HepG2 (cell line): ENCODE measurements around the gene WNK4. TPM values are rescaled to one million over a fixed set of nuclear protein-coding genes. Genes with fewer than 3 reads are reported as not detected.

Experiments used
- EED ChIP-seq: sonication (generic); formaldehyde crosslinking; IDR thresholded peaks from 2 replicates; pipeline ENCODE4 v1.5.0; 2020; ENCODE audit warnings: mild to moderate bottlenecking, missing genetic modification reagents
- KLF6 ChIP-seq: IDR thresholded peaks from 2 replicates; pipeline ENCODE4 v1.8.0; 2016; ENCODE audit warnings: missing biosample characterization, missing genetic modification reagents
- LCORL ChIP-seq, 2 experiments: fragments of 450-650 bp in 1 of 2; sonication (generic) in 1 of 2; formaldehyde crosslinking in 1 of 2; IDR thresholded peaks; 2 replicates each; pipeline versions ENCODE4 v1.5.0 to v1.6.1; 2017 to 2020; ENCODE audit warnings: antibody characterized with exemption in 1 of 2, missing genetic modification reagents in 1 of 2
- MXI1 ChIP-seq: IDR thresholded peaks from 3 replicates; pipeline ENCODE4 v1.6.1; 2012; ENCODE audit warnings: low read depth, low read length, inconsistent platforms, borderline replicate concordance
- REPIN1 ChIP-seq: sonication (generic); formaldehyde crosslinking; IDR thresholded peaks from 2 replicates; pipeline ENCODE4 v1.8.0; 2022; ENCODE audit warnings: missing genetic modification reagents, low read depth, mild to moderate bottlenecking, borderline replicate concordance
- SOX13 ChIP-seq, 3 experiments: fragments of 450-650 bp in 1 of 3; sonication (generic) in 1 of 3; formaldehyde crosslinking in 1 of 3; IDR thresholded peaks in 2 of 3; conservative IDR thresholded peaks in 1 of 3; 2 replicates each; pipeline versions ENCODE4 v1.5.0 to v1.6.1; 2016 to 2020; ENCODE audit warnings: antibody characterized with exemption in 1 of 3, mild to moderate bottlenecking in 1 of 3, missing compliant biosample characterization in 1 of 3, missing genetic modification reagents in 1 of 3, moderate library complexity in 1 of 3
- SP1 ChIP-seq, 2 experiments: fragments of 450-650 bp in 1 of 2; sonication (generic) in 1 of 2; formaldehyde crosslinking in 1 of 2; IDR thresholded peaks; 2 replicates each; pipeline versions ENCODE4 v1.4.0 to v1.6.1; 2016 to 2020; ENCODE audit warnings: missing genetic modification reagents in 1 of 2
- polyA plus RNA-seq, 8 experiments: library from polyadenylated mRNA; depleted of rRNA in 3 of 8; stranded (reverse) in 7 of 8; unstranded in 1 of 8; fragments of >200 nt; fragmentation: Illumina TruSeq in 4 of 8; extraction: Trizol in 4 of 8; gene quantifications; 2 replicates each; pipeline versions ENCODE4 v1.2.1 to v1.2.3, GENCODE V29; 2011 to 2016; ENCODE audit warnings: low read depth in 4 of 8, missing spikeins in 1 of 8, mixed read lengths in 1 of 8; ENCODE audit not compliant: insufficient read depth in 1 of 8
- total RNA-seq, 5 experiments: library from RNA; depleted of rRNA; stranded (reverse); fragments of >200 nt; fragmentation: Illumina TruSeq; extraction: Trizol; gene quantifications; 2 replicates each; pipeline ENCODE4 v1.2.3, GENCODE V29; 2016; ENCODE audit warnings: low read depth in 1 of 5
- TF ChIP-seq, protein P1 (sequence below): IDR thresholded peaks from 2 replicates; pipeline ENCODE4 v1.6.1; 2016
- TF ChIP-seq, protein P2 (sequence below): sonication (generic); formaldehyde crosslinking; IDR thresholded peaks from 2 replicates; pipeline ENCODE4 v1.8.0; 2022; ENCODE audit warnings: missing genetic modification reagents, mild to moderate bottlenecking, inconsistent platforms, borderline replicate concordance
- TF ChIP-seq, protein P3 (sequence below): IDR thresholded peaks from 2 replicates; pipeline ENCODE4 v1.6.1; 2016; ENCODE audit warnings: missing compliant biosample characterization, missing genetic modification reagents, borderline replicate concordance
- TF ChIP-seq, protein P4 (sequence below): sonication (generic); formaldehyde crosslinking; IDR thresholded peaks from 2 replicates; pipeline ENCODE4 v1.4.0; 2020; ENCODE audit warnings: missing genetic modification reagents
- TF ChIP-seq, protein P5 (sequence below): IDR thresholded peaks from 2 replicates; pipeline ENCODE4 v1.6.1; 2016; ENCODE audit warnings: low read depth, borderline replicate concordance
- TF ChIP-seq, protein P6 (sequence below): sonication (generic); formaldehyde crosslinking; IDR thresholded peaks from 2 replicates; pipeline ENCODE4 v1.5.0; 2020; ENCODE audit warnings: mild to moderate bottlenecking, missing genetic modification reagents
- TF ChIP-seq, protein P7 (sequence below): sonication (generic); formaldehyde crosslinking; IDR thresholded peaks from 2 replicates; pipeline ENCODE4 v1.4.0; 2020; ENCODE audit warnings: missing genetic modification reagents

Gene WNK4
- total and polyA plus RNA-seq, 2 of the 13 experiments (the other 11 are each of a cell fraction or from before 2014, with no cell fraction given) = 2.7 to 13.7 TPM

DNA sequence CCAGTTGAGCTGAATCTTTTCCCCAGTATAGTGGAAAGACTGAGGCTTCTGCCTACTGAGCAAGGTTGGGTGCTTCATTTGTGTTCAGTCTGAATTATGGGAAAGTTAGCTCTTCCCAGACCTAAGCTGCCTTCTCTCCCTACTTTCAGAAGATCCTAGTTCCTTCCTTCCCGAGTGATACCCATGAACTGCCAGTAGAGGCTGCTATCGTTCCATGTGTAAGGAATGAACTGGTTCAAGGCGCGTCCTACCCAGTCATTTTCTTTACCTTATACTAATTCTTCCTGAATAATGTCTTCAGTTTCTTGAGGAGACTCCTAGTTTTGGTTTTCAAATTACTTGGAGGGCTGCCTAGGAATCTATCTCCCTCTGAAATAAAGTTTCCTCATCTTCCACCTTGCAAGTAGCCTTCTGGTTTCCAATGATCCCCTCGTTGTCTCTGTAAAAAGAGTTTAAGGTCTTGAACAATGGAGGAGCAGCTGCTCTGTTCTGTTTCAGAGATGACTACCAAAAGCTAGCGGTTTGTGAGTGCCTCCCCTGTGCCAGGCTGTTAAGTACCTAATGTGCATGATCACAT is 63.0 kb downstream of the WNK4 start (continued):
- TF ChIP-seq SOX13 (IDR thresholded peaks at IDR 0.05) (no peak), SOX13 (CRISPR knock-in tag; conservative IDR thresholded peaks at IDR 0.05 in 1 of 2, IDR thresholded peaks at IDR 0.05 in 1 of 2) (peak in 1 of 2 experiments; percentile 38; a peak in 1 of 4 replicates), EED (CRISPR knock-in tag) (no peak), REPIN1 (CRISPR knock-in tag) (peak; percentile 62; the same call in 1 of the 2 replicates), LCORL (IDR thresholded peaks at IDR 0.05) (no peak), LCORL (CRISPR knock-in tag; IDR thresholded peaks at IDR 0.05) (0 out of 2 replicates have a peak, but pooled peaks have one; percentile 34), KLF6 (CRISPR knock-in tag) (0 out of 2 replicates have a peak, but pooled peaks have one; percentile 36), SP1 (IDR thresholded peaks at IDR 0.05) (no peak), SP1 (CRISPR knock-in tag; IDR thresholded peaks at IDR 0.05) (0 out of 2 replicates have a peak, but pooled peaks have one; percentile 10), MXI1 (0 out of 3 replicates have a peak, but pooled peaks have one; percentile 40)
- TF ChIP-seq, protein P1, sequence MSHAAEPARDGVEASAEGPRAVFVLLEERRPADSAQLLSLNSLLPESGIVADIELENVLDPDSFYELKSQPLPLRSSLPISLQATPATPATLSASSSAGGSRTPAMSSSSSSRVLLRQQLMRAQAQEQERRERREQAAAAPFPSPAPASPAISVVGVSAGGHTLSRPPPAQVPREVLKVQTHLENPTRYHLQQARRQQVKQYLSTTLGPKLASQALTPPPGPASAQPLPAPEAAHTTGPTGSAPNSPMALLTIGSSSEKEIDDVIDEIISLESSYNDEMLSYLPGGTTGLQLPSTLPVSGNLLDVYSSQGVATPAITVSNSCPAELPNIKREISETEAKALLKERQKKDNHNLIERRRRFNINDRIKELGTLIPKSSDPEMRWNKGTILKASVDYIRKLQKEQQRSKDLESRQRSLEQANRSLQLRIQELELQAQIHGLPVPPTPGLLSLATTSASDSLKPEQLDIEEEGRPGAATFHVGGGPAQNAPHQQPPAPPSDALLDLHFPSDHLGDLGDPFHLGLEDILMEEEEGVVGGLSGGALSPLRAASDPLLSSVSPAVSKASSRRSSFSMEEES (CRISPR knock-in tag) = 0 out of 2 replicates have a peak, but pooled peaks have one; percentile 45
- TF ChIP-seq, protein P2, sequence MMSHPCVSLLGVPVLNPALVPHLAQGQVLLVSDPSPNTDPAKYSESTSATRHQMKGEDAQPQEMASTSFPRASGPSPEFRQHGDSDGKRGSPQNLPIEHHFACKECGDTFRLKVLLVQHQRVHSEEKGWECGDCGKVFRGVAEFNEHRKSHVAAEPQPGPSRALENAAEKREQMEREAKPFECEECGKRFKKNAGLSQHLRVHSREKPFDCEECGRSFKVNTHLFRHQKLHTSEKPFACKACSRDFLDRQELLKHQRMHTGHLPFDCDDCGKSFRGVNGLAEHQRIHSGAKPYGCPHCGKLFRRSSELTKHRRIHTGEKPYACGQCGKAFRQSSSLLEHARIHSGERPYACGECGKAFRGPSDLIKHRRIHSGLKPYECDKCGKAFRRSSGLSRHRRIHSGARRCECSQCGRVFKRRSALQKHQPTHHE (CRISPR knock-in tag) = no peak
- TF ChIP-seq, protein P3, sequence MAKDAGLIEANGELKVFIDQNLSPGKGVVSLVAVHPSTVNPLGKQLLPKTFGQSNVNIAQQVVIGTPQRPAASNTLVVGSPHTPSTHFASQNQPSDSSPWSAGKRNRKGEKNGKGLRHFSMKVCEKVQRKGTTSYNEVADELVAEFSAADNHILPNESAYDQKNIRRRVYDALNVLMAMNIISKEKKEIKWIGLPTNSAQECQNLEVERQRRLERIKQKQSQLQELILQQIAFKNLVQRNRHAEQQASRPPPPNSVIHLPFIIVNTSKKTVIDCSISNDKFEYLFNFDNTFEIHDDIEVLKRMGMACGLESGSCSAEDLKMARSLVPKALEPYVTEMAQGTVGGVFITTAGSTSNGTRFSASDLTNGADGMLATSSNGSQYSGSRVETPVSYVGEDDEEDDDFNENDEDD (CRISPR knock-in tag) = no peak
- TF ChIP-seq, protein P4, sequence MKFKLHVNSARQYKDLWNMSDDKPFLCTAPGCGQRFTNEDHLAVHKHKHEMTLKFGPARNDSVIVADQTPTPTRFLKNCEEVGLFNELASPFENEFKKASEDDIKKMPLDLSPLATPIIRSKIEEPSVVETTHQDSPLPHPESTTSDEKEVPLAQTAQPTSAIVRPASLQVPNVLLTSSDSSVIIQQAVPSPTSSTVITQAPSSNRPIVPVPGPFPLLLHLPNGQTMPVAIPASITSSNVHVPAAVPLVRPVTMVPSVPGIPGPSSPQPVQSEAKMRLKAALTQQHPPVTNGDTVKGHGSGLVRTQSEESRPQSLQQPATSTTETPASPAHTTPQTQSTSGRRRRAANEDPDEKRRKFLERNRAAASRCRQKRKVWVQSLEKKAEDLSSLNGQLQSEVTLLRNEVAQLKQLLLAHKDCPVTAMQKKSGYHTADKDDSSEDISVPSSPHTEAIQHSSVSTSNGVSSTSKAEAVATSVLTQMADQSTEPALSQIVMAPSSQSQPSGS (CRISPR knock-in tag) = 0 out of 2 replicates have a peak, but pooled peaks have one; percentile 58
- TF ChIP-seq, protein P5, sequence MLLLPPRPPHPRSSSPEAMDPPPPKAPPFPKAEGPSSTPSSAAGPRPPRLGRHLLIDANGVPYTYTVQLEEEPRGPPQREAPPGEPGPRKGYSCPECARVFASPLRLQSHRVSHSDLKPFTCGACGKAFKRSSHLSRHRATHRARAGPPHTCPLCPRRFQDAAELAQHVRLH = 0 out of 2 replicates have a peak, but pooled peaks have one; percentile 31
- TF ChIP-seq, protein P6, sequence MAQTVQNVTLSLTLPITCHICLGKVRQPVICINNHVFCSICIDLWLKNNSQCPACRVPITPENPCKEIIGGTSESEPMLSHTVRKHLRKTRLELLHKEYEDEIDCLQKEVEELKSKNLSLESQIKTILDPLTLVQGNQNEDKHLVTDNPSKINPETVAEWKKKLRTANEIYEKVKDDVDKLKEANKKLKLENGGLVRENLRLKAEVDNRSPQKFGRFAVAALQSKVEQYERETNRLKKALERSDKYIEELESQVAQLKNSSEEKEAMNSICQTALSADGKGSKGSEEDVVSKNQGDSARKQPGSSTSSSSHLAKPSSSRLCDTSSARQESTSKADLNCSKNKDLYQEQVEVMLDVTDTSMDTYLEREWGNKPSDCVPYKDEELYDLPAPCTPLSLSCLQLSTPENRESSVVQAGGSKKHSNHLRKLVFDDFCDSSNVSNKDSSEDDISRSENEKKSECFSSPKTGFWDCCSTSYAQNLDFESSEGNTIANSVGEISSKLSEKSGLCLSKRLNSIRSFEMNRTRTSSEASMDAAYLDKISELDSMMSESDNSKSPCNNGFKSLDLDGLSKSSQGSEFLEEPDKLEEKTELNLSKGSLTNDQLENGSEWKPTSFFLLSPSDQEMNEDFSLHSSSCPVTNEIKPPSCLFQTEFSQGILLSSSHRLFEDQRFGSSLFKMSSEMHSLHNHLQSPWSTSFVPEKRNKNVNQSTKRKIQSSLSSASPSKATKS = no peak
- TF ChIP-seq, protein P7, sequence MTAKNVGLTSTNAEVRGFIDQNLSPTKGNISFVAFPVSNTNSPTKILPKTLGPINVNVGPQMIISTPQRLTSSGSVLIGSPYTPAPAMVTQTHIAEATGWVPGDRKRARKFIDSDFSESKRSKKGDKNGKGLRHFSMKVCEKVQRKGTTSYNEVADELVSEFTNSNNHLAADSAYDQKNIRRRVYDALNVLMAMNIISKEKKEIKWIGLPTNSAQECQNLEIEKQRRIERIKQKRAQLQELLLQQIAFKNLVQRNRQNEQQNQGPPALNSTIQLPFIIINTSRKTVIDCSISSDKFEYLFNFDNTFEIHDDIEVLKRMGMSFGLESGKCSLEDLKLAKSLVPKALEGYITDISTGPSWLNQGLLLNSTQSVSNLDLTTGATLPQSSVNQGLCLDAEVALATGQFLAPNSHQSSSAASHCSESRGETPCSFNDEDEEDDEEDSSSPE (CRISPR knock-in tag) = 0 out of 2 replicates have a peak, but pooled peaks have one; percentile 27
